T-helper 1 cell treated with Interleukin-12 subunit alpha and Interleukin-12 subunit beta and Interleukin-4 antibody, amounts not matched to agents 30 μg/mL and 1 μg/mL, for 36 hours (primary cell): ENCODE data around the gene CHCHD6.

Source experiments
- H3K27ac Mint-ChIP-seq: one replicate; pipeline ENCODE4 v1.8.0; 2021; ENCODE audit warnings: mild to moderate bottlenecking, mixed read lengths
- H3K27me3 Mint-ChIP-seq: one replicate; pipeline ENCODE4 v1.8.0; 2021; ENCODE audit warnings: low read depth, mixed read lengths
- H3K36me3 Mint-ChIP-seq: one replicate; pipeline ENCODE4 v1.8.0; 2021; ENCODE audit warnings: low read depth, mixed read lengths
- H3K4me1 Mint-ChIP-seq: one replicate; pipeline ENCODE4 v1.8.0; 2021; ENCODE audit warnings: low read depth, mixed read lengths
- H3K4me3 Mint-ChIP-seq: one replicate; pipeline ENCODE4 v1.8.0; 2021; ENCODE audit warnings: mild to moderate bottlenecking, moderate library complexity, mixed read lengths
- H3K9me3 Mint-ChIP-seq: one replicate; pipeline ENCODE4 v1.8.0; 2021; ENCODE audit warnings: mixed read lengths

CHCHD6 gene

DNA sequence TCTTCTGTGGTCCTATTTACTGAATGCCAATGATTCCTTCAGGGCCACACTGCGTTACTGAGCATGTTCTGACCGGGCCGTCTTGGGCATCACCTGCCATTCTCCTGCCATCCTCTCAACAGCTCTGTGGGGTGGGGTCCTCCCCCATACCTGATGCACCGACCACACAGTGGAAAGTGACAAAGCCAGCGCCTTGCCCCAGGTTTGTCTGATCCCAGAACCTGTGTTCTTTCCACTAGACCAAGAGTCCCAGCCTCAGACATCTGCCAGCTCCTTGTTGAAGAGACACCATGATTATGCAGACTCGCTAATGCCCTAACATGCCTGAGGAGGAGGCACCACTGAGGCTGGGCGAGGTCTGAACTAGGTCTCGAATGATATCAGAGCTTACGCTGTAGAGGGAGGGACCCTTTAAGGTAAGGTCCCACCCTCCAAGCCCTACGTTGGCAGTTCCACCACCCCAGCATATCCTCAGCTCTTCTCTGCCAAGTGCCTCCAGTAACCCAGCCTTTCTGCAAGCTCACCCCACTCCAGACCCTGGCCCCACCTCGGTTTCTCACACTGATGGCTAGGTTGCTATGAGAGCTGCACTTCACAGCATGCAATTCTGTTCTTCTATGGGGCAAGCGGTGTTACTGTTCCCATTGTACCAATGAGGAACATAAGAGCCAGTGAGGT is 249.1 kb downstream of the CHCHD6 start:
- Mint-ChIP-seq H3K9me3 (no peaks in the 10 kb centered on the region), H3K36me3 (no peaks in the 10 kb centered on the region), H3K4me3 (no peak overlapping the region), H3K27me3 (no peaks in the 10 kb centered on the region), H3K27ac (no peak overlapping the region), H3K4me1 (peaks cover 4% of the 10 kb centered on the region)

- Mint-ChIP-seq H3K4me1 (peaks cover 2% of the 10 kb centered on the region), H3K27ac (no peak overlapping the region), H3K36me3 (no peaks in the 10 kb centered on the region), H3K4me3 (no peak overlapping the region), H3K27me3 (no peaks in the 10 kb centered on the region), H3K9me3 (no peaks in the 10 kb centered on the region)
Observed at GRCh38 chr3:126954141-126954842, 250.3 kb downstream of the CHCHD6 start.

DNA sequence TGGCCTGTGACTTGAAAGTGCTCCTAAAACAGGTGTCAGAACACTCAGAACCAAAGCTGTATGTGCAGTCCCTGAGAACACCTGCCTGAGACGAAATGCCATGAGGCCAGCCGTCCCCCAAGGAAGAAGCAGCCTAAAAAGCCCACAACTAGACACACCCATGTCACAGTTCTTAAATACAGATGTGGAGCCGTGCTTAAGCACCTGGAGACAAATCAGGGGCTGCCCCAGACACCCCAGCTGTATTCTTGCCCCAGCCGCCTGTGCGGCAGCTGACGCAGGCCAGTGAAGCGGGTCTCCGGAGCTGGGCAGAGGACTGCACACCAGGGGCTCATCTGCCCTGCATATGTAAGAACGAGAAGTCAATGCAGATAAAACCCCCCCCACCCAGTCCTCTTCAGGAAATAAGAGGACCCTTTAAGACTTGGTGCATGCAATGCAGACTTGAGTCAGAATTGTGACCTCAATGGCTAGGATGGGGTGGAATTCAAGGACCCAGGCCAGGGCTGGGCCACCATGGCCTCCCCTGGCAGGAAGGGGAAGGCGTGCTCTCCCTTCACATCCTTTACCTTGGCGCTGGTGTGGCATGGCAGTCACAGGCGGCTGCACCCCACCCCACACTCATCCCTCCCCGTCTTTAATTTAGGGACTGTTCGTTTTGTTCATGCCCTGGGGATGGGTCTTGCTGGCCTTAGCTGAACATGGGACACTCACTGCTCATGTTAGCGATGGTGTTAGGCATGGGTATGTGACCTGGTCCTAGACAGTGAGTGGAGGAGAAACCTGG is 251.2 kb downstream of the CHCHD6 start:
- no peak overlapping the region for H3K4me3 Mint-ChIP-seq

DNA sequence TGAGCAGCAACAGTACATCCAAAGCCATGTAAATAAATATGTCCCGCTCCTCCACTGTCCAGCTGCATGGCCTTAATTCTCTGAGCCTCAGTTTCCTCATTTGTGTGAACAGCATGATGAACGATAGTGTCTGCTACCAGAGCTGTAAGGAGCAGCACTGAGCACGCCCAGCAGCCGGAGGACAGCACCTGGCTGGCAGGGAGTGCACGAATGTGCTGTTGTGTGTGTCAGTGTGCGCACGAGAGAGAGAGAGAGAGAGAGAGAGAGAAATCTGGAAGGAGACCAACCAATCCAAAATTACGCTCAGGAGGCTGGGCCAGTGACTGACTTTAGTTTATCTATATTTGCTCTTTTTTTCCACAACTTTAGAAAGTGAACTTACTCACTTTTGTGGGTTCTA is 252.3 kb downstream of the CHCHD6 start:
- H3K36me3 Mint-ChIP-seq: no peaks in the 10 kb centered on the region
- no peak overlapping the region for H3K4me3 Mint-ChIP-seq
- peaks cover 2% of the 10 kb centered on the region for H3K4me1 Mint-ChIP-seq
- no peaks in the 10 kb centered on the region for H3K9me3 Mint-ChIP-seq
- no peaks in the 10 kb centered on the region for H3K27me3 Mint-ChIP-seq
- no peak overlapping the region for H3K27ac Mint-ChIP-seq

More for the DNA sequence above, 251.2 kb downstream of the CHCHD6 start:
- Mint-ChIP-seq H3K4me1 (peaks cover 2% of the 10 kb centered on the region), H3K27ac (no peak overlapping the region), H3K27me3 (no peaks in the 10 kb centered on the region), H3K36me3 (no peaks in the 10 kb centered on the region), H3K9me3 (no peaks in the 10 kb centered on the region)

- Mint-ChIP-seq H3K9me3 (no peaks in the 10 kb centered on the region), H3K4me3 (no peak overlapping the region), H3K36me3 (no peaks in the 10 kb centered on the region), H3K4me1 (peaks cover 2% of the 10 kb centered on the region), H3K27ac (no peak overlapping the region), H3K27me3 (no peaks in the 10 kb centered on the region)
Observed at GRCh38 chr3:126956866-126957650, 253.0 kb downstream of the CHCHD6 start.

DNA sequence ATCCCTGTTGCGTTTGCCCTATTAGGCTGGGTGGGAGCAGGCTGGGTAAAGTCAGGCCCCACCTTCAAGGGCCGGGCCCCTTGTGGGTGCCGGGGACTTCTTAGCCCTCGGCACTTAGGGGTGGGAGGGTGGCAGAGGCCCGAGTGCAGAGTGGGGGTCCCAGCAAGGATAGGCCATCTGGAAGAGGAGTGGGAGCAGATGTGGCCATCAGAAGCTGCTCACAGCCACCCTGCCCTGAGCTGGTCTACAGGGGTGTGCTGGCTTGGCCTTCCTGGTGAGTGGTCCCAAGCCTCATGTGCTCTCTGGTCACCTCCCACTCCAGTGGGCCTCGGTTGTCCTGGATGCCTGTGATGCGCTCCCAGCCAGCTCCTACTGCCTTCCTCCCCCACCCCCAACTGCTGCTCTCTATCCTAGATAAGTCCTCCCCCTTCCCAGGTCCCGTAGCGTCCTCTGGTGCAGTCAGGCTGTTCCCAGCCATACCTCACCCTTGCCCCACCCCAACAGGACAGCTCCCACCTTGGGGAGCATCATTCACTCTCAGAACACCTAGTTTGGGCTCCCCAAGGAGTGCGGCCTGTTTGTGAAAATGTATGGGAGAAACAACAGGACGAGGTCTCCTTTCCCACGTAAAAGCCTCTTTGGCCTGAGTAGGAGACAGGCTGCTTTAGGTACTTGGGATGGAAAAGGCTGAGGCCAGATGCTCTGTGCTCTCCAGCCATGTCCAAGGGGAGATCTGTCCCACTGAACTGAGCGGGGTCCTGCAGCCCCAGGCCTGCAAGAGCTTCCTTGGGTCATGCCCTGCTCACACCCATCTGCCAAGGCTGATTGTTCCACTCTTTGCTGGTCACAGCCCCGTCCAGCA is 254.0 kb downstream of the CHCHD6 start:
- H3K9me3 Mint-ChIP-seq: no peaks in the 10 kb centered on the region
- H3K27me3 Mint-ChIP-seq: no peaks in the 10 kb centered on the region
- H3K4me3 Mint-ChIP-seq: no peak overlapping the region
- no peak overlapping the region for H3K27ac Mint-ChIP-seq
- H3K36me3 Mint-ChIP-seq: no peaks in the 10 kb centered on the region
- H3K4me1 Mint-ChIP-seq: peaks cover 2% of the 10 kb centered on the region

- Mint-ChIP-seq H3K9me3 (no peaks in the 10 kb centered on the region), H3K27me3 (no peaks in the 10 kb centered on the region), H3K4me3 (no peak overlapping the region), H3K4me1 (peaks cover 2% of the 10 kb centered on the region), H3K36me3 (no peaks in the 10 kb centered on the region), H3K27ac (peak overlapping the region; percentile 26)
Observed at GRCh38 chr3:126958638-126959085, 254.6 kb downstream of the CHCHD6 start.

- peaks cover 2% of the 10 kb centered on the region for H3K4me1 Mint-ChIP-seq
- H3K9me3 Mint-ChIP-seq: no peaks in the 10 kb centered on the region
- no peak overlapping the region for H3K4me3 Mint-ChIP-seq
- peak overlapping the region; percentile 26 for H3K27ac Mint-ChIP-seq
- no peaks in the 10 kb centered on the region for H3K27me3 Mint-ChIP-seq
- no peaks in the 10 kb centered on the region for H3K36me3 Mint-ChIP-seq
Observed at GRCh38 chr3:126959136-126959920, 255.3 kb downstream of the CHCHD6 start.

DNA sequence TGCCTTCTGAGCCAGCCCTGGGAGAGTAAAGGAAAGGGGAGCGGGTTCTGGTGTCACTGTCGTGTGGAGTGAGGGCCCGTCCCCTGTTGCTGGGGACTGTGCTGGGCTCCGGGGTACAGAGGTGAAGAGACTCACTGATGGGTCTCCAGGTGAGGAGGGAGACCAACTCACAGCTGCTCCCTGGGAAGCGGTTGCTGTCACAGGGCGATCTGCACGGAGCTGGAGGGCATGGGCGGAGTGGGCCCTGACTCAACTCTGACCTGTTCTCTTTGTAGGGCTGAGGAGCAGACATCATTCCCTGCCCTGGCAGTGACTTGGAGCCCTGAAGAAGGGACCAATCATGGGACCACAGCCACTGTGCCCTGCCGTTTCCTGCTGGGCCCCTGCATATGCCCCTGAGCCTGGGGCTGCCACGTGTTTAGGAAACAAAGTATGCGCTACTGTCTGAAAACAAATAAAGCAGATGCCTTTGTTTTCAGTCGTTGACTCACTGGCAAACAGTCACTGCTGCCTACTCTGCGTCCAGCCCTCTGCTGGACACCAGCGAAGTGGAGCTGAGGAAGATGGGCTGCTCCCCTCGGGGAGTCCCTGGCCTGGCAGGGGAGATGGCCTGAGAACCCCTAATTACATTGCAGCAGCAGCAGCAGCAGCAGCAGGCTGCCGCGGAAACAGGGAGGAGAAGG is 256.0 kb downstream of the CHCHD6 start:
- Mint-ChIP-seq H3K36me3 (no peaks in the 10 kb centered on the region), H3K4me3 (no peak overlapping the region), H3K27ac (no peak overlapping the region), H3K9me3 (no peaks in the 10 kb centered on the region), H3K4me1 (peaks cover 2% of the 10 kb centered on the region), H3K27me3 (no peaks in the 10 kb centered on the region)

DNA sequence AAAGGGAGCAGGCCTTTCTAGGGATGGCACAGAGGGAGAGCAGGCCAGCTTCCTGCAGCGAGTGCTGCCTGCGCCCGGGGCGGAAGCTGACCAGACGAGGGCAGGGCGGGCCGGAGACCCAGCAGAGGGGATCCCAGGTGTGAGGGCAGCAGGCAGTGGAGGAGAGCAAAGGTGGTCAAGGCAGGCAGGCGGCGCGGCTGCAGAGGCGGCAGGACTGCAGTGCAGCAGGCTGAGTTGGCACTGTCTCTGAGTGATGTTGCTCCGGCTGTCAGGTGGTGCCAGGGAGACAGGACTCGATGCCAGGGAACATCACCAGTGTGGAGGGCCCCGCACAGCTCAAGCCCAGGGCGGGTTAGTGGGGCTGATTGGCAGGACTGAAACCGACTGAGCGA is 256.6 kb downstream of the CHCHD6 start:
- H3K4me3 Mint-ChIP-seq: no peak overlapping the region
- no peaks in the 10 kb centered on the region for H3K9me3 Mint-ChIP-seq
- H3K27ac Mint-ChIP-seq: no peak overlapping the region
- no peaks in the 10 kb centered on the region for H3K27me3 Mint-ChIP-seq
- no peaks in the 10 kb centered on the region for H3K36me3 Mint-ChIP-seq
- peaks cover 2% of the 10 kb centered on the region for H3K4me1 Mint-ChIP-seq

DNA sequence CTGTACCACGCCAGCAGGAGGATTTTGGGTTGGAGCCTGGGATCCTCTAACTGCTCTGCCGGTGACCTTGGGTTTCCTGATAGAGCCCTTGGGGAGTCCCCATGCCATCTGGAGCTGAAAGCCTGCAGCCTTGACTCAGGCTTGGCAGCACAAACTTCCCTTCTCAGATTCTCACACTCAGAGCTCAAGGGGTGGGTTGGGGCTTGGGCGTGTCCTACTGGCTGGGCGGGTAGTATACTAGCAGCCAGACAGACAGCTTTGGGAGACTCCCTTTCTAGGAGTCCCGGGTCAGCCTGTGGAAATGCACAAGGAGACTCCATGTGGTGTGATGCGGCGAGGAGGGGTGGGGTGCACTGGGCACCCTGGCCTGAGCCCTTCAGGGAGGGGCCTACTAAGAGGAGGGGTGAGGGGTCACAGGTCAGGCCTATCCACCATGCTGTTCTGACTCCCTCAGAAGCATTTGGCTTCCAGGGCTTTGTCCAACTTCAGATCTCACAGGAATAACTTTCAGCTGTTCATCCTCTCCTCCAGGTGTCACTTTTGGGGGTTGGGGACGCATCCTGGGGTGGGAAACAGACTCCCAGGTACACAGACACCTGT is 257.3 kb downstream of the CHCHD6 start:
- no peaks in the 10 kb centered on the region for H3K36me3 Mint-ChIP-seq
- H3K27me3 Mint-ChIP-seq: no peaks in the 10 kb centered on the region
- H3K9me3 Mint-ChIP-seq: no peaks in the 10 kb centered on the region
- peaks cover 2% of the 10 kb centered on the region for H3K4me1 Mint-ChIP-seq
- no peak overlapping the region for H3K4me3 Mint-ChIP-seq
- no peak overlapping the region for H3K27ac Mint-ChIP-seq

- Mint-ChIP-seq H3K36me3 (no peaks in the 10 kb centered on the region), H3K27ac (no peak overlapping the region), H3K4me3 (no peak overlapping the region), H3K9me3 (no peaks in the 10 kb centered on the region), H3K27me3 (no peaks in the 10 kb centered on the region), H3K4me1 (peaks cover 1% of the 10 kb centered on the region)
Observed at GRCh38 chr3:126961791-126962461, 257.9 kb downstream of the CHCHD6 start.
